Stomach (tissue), 4 donors: ENCODE results near the gene CNOT6L.

Source experiments
- POLR2A ChIP-seq, 4 donors: fragments of 450-650 bp; IDR thresholded peaks; one replicate each; pipeline ENCODE4 v1.6.1; 2016; ENCODE audit warnings: antibody characterized with exemption in 4 of 4, control low read depth in 2 of 4, mild to moderate bottlenecking in 1 of 4, moderate library complexity in 1 of 4
- TF ChIP-seq, protein P1 (sequence below), 7 experiments: fragments of 450-650 bp in 4 of 7; fragments of 200-600 bp in 3 of 7; sonication (generic) in 3 of 7; IDR thresholded peaks; one replicate each; pipeline ENCODE4 v1.5.1; 2016 to 2019; ENCODE audit warnings: antibody characterized with exemption in 7 of 7, control low read depth in 2 of 7, mild to moderate bottlenecking in 1 of 7

DNA sequence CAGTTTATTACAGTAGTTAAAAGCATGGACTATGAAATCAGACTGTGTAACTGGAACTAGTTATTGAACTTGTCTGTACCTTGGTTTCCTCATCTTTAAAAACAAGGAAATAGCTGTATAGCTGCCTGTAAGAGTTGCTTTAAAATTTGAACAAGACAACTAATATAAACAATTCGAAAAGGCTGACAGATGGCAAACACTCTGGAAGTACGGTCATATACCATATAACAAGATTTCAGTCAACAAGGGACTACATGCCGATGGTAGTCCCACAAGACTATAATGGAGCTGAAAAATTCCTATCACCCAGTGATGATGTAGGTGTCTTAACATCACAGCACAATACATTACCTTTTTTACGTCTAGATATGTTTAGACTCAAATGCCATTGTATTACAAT lies 78.7 kb downstream of the CNOT6L start:
- TF ChIP-seq, protein P1, sequence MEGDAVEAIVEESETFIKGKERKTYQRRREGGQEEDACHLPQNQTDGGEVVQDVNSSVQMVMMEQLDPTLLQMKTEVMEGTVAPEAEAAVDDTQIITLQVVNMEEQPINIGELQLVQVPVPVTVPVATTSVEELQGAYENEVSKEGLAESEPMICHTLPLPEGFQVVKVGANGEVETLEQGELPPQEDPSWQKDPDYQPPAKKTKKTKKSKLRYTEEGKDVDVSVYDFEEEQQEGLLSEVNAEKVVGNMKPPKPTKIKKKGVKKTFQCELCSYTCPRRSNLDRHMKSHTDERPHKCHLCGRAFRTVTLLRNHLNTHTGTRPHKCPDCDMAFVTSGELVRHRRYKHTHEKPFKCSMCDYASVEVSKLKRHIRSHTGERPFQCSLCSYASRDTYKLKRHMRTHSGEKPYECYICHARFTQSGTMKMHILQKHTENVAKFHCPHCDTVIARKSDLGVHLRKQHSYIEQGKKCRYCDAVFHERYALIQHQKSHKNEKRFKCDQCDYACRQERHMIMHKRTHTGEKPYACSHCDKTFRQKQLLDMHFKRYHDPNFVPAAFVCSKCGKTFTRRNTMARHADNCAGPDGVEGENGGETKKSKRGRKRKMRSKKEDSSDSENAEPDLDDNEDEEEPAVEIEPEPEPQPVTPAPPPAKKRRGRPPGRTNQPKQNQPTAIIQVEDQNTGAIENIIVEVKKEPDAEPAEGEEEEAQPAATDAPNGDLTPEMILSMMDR (IDR thresholded peaks at IDR 0.05): no peak
- no peak for TF ChIP-seq POLR2A (IDR thresholded peaks at IDR 0.05)
